ENCODE results near the gene S100A4.

DNA sequence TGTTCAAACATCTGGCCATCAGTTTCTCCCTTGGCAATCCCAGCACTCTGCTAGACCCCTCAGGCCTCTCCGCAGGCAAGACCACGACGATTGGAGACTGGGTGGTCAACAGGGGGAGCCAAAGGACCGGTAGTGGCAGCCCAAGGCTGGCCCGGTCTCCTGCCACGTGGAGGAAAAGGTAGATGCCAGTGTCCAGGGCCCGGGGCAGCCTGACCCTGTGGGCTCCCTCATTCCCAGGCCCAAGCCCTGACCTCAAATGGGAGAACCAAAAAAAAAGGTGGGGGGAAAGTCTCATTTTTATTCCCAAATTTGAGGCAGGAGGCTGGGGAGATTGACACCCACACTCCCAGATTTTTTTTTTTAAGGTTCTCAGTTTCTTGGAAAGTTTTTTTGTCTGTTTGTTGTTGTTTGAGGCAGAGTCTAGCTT lies 34.6 kb downstream of the S100A4 start:
- TF ChIP-seq, protein P1, sequence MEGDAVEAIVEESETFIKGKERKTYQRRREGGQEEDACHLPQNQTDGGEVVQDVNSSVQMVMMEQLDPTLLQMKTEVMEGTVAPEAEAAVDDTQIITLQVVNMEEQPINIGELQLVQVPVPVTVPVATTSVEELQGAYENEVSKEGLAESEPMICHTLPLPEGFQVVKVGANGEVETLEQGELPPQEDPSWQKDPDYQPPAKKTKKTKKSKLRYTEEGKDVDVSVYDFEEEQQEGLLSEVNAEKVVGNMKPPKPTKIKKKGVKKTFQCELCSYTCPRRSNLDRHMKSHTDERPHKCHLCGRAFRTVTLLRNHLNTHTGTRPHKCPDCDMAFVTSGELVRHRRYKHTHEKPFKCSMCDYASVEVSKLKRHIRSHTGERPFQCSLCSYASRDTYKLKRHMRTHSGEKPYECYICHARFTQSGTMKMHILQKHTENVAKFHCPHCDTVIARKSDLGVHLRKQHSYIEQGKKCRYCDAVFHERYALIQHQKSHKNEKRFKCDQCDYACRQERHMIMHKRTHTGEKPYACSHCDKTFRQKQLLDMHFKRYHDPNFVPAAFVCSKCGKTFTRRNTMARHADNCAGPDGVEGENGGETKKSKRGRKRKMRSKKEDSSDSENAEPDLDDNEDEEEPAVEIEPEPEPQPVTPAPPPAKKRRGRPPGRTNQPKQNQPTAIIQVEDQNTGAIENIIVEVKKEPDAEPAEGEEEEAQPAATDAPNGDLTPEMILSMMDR (IDR thresholded peaks at IDR 0.05), result peak; percentile 84 to 91 (median 86)
- TF ChIP-seq POLR2A (IDR thresholded peaks at IDR 0.05) (peak; percentile 3), EP300 (IDR thresholded peaks at IDR 0.05) (no peak)
